NCI-H2081 (cell line): ENCODE measurements around the gene FGGY.
A peak's percentile ranks its signal among the peaks of the same experiment; 100 is the strongest.

ENCODE experiments used
- DNase-seq, 2 experiments: peaks; one replicate each; lab custom pipeline; 2025; lab: John Stamatoyannopoulos, UW

Gene FGGY

GRCh38 chr1:59388191-59388590, 91.3 kb downstream of the FGGY start:
- DNase-seq, result no peak

- DNase-seq, result no peak
Observed at GRCh38 chr1:59389847-59390246, 93.0 kb downstream of the FGGY start.

- DNase-seq, result no peak
Observed at GRCh38 chr1:59390307-59390706, 93.4 kb downstream of the FGGY start.

GRCh38 chr1:59391212-59392179, 94.6 kb downstream of the FGGY start:
- DNase-seq, result no peak

- peak; percentile 26 to 49 for DNase-seq
Observed at GRCh38 chr1:59393211-59394180, 96.6 kb downstream of the FGGY start.

- no peak for DNase-seq
Observed at GRCh38 chr1:59394706-59395425, 98.0 kb downstream of the FGGY start.

GRCh38 chr1:59396387-59396786, 99.5 kb downstream of the FGGY start:
- no peak for DNase-seq

- no peak for DNase-seq
Observed at GRCh38 chr1:59397139-59397858, 100.4 kb downstream of the FGGY start.

- DNase-seq, result no peak
Observed at GRCh38 chr1:59399642-59400041, 102.7 kb downstream of the FGGY start.

- no peak for DNase-seq
Observed at GRCh38 chr1:59401581-59401980, 104.7 kb downstream of the FGGY start.

- no peak for DNase-seq
Observed at GRCh38 chr1:59404796-59405195, 107.9 kb downstream of the FGGY start.

- DNase-seq, result no peak
Observed at GRCh38 chr1:59406437-59407164, 109.7 kb downstream of the FGGY start.

- no peak for DNase-seq
Observed at GRCh38 chr1:59408608-59409240, 111.8 kb downstream of the FGGY start.

- DNase-seq, result no peak
Observed at GRCh38 chr1:59409549-59409948, 112.7 kb downstream of the FGGY start.

- no peak for DNase-seq
Observed at GRCh38 chr1:59409986-59410385, 113.1 kb downstream of the FGGY start.

- no peak for DNase-seq
Observed at GRCh38 chr1:59410457-59410856, 113.6 kb downstream of the FGGY start.

- no peak for DNase-seq
Observed at GRCh38 chr1:59411147-59411546, 114.3 kb downstream of the FGGY start.

- DNase-seq, result no peak
Observed at GRCh38 chr1:59412718-59413326, 115.9 kb downstream of the FGGY start.

- DNase-seq, result no peak
Observed at GRCh38 chr1:59413327-59413720, 116.4 kb downstream of the FGGY start.
